Keratinocyte (primary cell): ENCODE results near the gene IER5. TPM values are rescaled to one million over a fixed set of nuclear protein-coding genes. Genes with fewer than 3 reads are reported as not detected.

Experiments
- DNase-seq: peaks from one replicate; pipeline ENCODE4 v3.0.0-alpha.2; 2011; ENCODE audit warnings: low read depth, missing footprints, low spot score
- FAIRE-seq: peaks from 2 replicates; lab custom pipeline; 2011; peaks lifted over from hg19 to GRCh38; lab: Jason Lieb, UNC
- H2AFZ ChIP-seq: 2 replicates; pipeline ENCODE4 v1.6.0; 2012; ENCODE audit warnings: low read length, control low read depth, inconsistent platforms; ENCODE audit not compliant: control insufficient read depth
- H3K27ac ChIP-seq: 2 replicates; pipeline ENCODE4 v1.5.1; 2011; ENCODE audit warnings: low read length; ENCODE audit not compliant: control insufficient read depth, insufficient read depth
- H3K27me3 ChIP-seq: 3 replicates; pipeline ENCODE4 v1.6.0; 2011; ENCODE audit warnings: low read length; ENCODE audit not compliant: control insufficient read depth, insufficient read depth; ENCODE audit errors: extremely low read depth
- H3K36me3 ChIP-seq, 2 experiments: 2 replicates in 1 of 2; 3 replicates in 1 of 2; pipeline ENCODE4 v1.5.1; 2011; ENCODE audit warnings: low read length in 2 of 2, mild to moderate bottlenecking in 1 of 2; ENCODE audit not compliant: control insufficient read depth in 2 of 2, insufficient read depth in 2 of 2; ENCODE audit errors: extremely low read depth in 1 of 2
- H3K4me1 ChIP-seq: 3 replicates; pipeline ENCODE4 v1.5.1; 2011; ENCODE audit warnings: low read length; ENCODE audit not compliant: control insufficient read depth, insufficient read depth; ENCODE audit errors: extremely low read depth
- H3K4me2 ChIP-seq: 3 replicates; pipeline ENCODE4 v1.6.0; 2011; ENCODE audit warnings: low read depth, low read length; ENCODE audit not compliant: control insufficient read depth, insufficient read depth; ENCODE audit errors: extremely low read depth
- H3K4me3 ChIP-seq, 3 experiments: fragments of 200-600 bp in 1 of 3; sonication (generic) in 1 of 3; 2 replicates in 2 of 3; 3 replicates in 1 of 3; pipeline ENCODE4 v1.5.1; 2011 to 2016; ENCODE audit warnings: low read length in 3 of 3, mild to moderate bottlenecking in 3 of 3, control low read depth in 2 of 3, inconsistent platforms in 1 of 3, low read depth in 1 of 3, mixed read lengths in 1 of 3, mixed run types in 1 of 3, moderate library complexity in 1 of 3; ENCODE audit not compliant: control insufficient read depth in 2 of 3, insufficient read depth in 2 of 3; ENCODE audit errors: extremely low read depth in 1 of 3
- H3K79me2 ChIP-seq: 2 replicates; pipeline ENCODE4 v1.6.0; 2012; ENCODE audit warnings: low read length; ENCODE audit not compliant: control insufficient read depth, insufficient read depth
- H3K9ac ChIP-seq: 3 replicates; pipeline ENCODE4 v1.6.0; 2011; ENCODE audit warnings: low read length; ENCODE audit not compliant: control insufficient read depth, insufficient read depth; ENCODE audit errors: extremely low read depth
- H3K9me1 ChIP-seq: 3 replicates; pipeline ENCODE4 v1.6.0; 2011; ENCODE audit warnings: low read length; ENCODE audit not compliant: control insufficient read depth, insufficient read depth; ENCODE audit errors: extremely low read depth
- H3K9me3 ChIP-seq: 2 replicates; pipeline ENCODE4 v1.5.1; 2012; ENCODE audit warnings: low read depth, low read length; ENCODE audit not compliant: control insufficient read depth
- H4K20me1 ChIP-seq: 3 replicates; pipeline ENCODE4 v1.6.0; 2011; ENCODE audit warnings: low read length; ENCODE audit not compliant: control insufficient read depth, insufficient read depth; ENCODE audit errors: extremely low read depth
- EZH2 ChIP-seq: IDR thresholded peaks from one replicate; pipeline ENCODE4 v1.6.1; 2012; ENCODE audit warnings: inconsistent platforms, mild to moderate bottlenecking, low read length, moderate library complexity
- dilution Hi-C: fragments of 300-500 bp; cut with MboI; formaldehyde crosslinking; loops from one replicate; pipeline ENCODE4 v1.7.0; 2020; ENCODE audit warnings: low sequenced_read_pairs; ENCODE audit not compliant: extremely low pct_ligation_motif_present
- polyA plus RNA-seq, 5 experiments: library from polyadenylated mRNA; depleted of rRNA in 3 of 5; stranded (reverse) in 3 of 5; stranded (forward) in 1 of 5; unstranded in 1 of 5; fragments of >200 nt; gene quantifications; 1 replicate in 1 of 5; 2 replicates in 3 of 5; 3 replicates in 1 of 5; pipeline versions ENCODE4 v1.2.1 to v1.2.3, GENCODE V29; 2011 to 2012; ENCODE audit warnings: missing spikeins in 2 of 5, low read depth in 1 of 5, low replicate concordance in 1 of 5
- TF ChIP-seq, protein P1 (sequence below), 3 experiments: IDR thresholded peaks in 1 of 3; conservative IDR thresholded peaks in 1 of 3; optimal IDR thresholded peaks in 1 of 3; 2 replicates in 2 of 3; 3 replicates in 1 of 3; pipeline versions ENCODE3 to v1.5.1; 2011; ENCODE audit warnings: low read length in 3 of 3, mild to moderate bottlenecking in 3 of 3, moderate library complexity in 2 of 3, control low read depth in 1 of 3, inconsistent platforms in 1 of 3; ENCODE audit not compliant: insufficient read depth in 2 of 3; ENCODE audit errors: extremely low read depth in 1 of 3

Gene IER5
- polyA plus RNA-seq, 1 donor (not counting 4 experiments of a cell fraction or from before 2014, with no cell fraction given): 22.5 TPM

DNA sequence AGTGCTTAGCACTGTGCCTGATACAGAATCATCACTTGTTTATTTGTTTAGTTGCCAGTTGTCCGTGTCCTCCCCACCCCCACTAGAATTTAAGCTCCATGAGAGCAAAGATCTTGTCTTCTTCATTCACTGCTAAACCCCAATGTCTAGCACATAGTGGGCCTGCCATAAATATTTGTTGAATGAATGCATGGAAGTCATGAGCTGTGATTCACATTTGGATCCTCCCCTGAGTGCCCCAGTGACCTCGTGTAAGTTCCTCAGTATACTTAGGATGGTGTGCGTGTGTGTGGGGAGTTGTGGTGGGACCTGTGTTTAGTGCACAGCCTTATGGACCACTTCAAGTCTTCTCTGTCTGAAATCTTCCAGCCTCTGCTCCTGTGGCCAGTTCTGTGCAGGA is 23.1 kb downstream of the IER5 start:
- FAIRE-seq (no peak), DNase-seq (no peak)
- Histone ChIP-seq H3K9me3 (no peaks in the 10 kb centered on the region), H3K79me2 (no peaks in the 10 kb centered on the region), H4K20me1 (no peaks in the 10 kb centered on the region), H3K4me1 (peaks cover 44% of the 10 kb centered on the region), H3K9me1 (no peaks in the 10 kb centered on the region), H3K36me3 (no peaks in the 10 kb centered on the region), H3K4me3 (no peak overlapping the region), H3K9ac (no peak overlapping the region), H3K4me2 (no peak overlapping the region), H3K27me3 (no peaks in the 10 kb centered on the region), H2AFZ (no peak overlapping the region), H3K27ac (peak overlapping the region; percentile 80)
- dilution Hi-C loops: no loop called here
- TF ChIP-seq EZH2: no peak
- TF ChIP-seq, protein P1, sequence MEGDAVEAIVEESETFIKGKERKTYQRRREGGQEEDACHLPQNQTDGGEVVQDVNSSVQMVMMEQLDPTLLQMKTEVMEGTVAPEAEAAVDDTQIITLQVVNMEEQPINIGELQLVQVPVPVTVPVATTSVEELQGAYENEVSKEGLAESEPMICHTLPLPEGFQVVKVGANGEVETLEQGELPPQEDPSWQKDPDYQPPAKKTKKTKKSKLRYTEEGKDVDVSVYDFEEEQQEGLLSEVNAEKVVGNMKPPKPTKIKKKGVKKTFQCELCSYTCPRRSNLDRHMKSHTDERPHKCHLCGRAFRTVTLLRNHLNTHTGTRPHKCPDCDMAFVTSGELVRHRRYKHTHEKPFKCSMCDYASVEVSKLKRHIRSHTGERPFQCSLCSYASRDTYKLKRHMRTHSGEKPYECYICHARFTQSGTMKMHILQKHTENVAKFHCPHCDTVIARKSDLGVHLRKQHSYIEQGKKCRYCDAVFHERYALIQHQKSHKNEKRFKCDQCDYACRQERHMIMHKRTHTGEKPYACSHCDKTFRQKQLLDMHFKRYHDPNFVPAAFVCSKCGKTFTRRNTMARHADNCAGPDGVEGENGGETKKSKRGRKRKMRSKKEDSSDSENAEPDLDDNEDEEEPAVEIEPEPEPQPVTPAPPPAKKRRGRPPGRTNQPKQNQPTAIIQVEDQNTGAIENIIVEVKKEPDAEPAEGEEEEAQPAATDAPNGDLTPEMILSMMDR (optimal IDR thresholded peaks at IDR 0.05 in 1 of 3, IDR thresholded peaks at IDR 0.05 in 1 of 3, conservative IDR thresholded peaks at IDR 0.05 in 1 of 3; ENCODE audit: extremely low read depth in 1 of 3, insufficient read depth in 2 of 3, low read length in 3 of 3): no peak

DNA sequence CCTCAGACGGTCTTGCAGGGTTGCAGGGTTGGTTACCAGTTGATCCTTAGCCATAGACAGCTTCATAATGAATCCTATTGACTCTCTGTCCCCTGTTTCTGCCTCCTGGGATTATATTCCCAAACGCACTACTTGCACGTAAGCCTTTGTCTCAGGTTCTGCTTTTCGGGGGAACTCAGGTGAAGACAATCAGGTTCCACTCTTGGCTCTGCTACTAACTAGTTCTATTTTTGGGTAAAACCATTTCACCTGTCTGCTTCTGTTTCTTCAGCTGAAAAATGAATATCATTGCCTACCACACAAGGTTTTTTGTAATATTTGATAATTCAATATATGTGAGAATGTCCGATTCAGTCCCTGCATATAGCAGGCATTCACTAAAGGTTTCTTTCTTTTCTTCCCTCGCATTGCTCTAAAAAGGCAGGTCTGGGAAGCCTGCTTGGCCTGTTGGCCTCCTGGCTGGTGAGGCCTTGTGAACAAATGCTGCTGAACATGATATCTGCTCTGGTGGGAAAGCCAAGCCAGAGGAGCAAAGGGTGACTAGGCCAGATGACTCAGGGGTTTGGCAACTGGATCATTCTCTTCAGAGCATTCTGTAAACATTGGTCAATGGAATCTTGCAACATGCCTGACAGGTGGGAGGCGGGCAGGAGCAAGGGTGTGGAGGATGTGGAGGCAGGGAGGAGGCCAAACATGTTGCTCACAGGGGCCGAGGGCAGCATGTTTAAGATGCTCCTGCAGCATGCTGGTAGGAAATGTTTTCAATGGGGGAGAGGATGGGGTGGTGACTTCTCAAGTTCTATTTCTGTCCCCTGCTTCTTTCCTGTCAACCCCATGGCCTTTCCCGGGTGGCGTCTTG is 23.8 kb downstream of the IER5 start:
- dilution Hi-C loops: no loop called here
- peak overlapping the region; percentile 28 for H3K9ac ChIP-seq
- FAIRE-seq: peak; percentile 90

More for the DNA sequence above, 23.8 kb downstream of the IER5 start:
- H3K9me3 ChIP-seq: no peaks in the 10 kb centered on the region
- H3K4me2 ChIP-seq: peak overlapping the region; percentile 44
- H4K20me1 ChIP-seq: no peaks in the 10 kb centered on the region
- no peaks in the 10 kb centered on the region for H3K79me2 ChIP-seq
- H3K9me1 ChIP-seq: no peaks in the 10 kb centered on the region
- peak overlapping the region; percentile 83 for H3K27ac ChIP-seq
- peaks cover 39% of the 10 kb centered on the region for H3K4me1 ChIP-seq
- peak; percentile 93 for DNase-seq
- TF ChIP-seq, protein P1 (optimal IDR thresholded peaks at IDR 0.05 in 1 of 3, IDR thresholded peaks at IDR 0.05 in 1 of 3, conservative IDR thresholded peaks at IDR 0.05 in 1 of 3; ENCODE audit: extremely low read depth in 1 of 3, insufficient read depth in 2 of 3, low read length in 3 of 3): no peak
- TF ChIP-seq EZH2: no peak
- no peak overlapping the region for H3K4me3 ChIP-seq
- no peaks in the 10 kb centered on the region for H3K36me3 ChIP-seq
- no peaks in the 10 kb centered on the region for H3K27me3 ChIP-seq
- no peak overlapping the region for H2AFZ ChIP-seq
